Measurements from ENCODE around the gene TMTC1. TPM values are rescaled to one million over a fixed set of nuclear protein-coding genes. Genes with fewer than 3 reads are reported as not detected.

TMTC1 gene
- total RNA-seq, 4 donors from 2014 or later: 16.6 to 47.8 (median 25.6) TPM

- no peaks in the 10 kb centered on the region for H3K4me1 ChIP-seq
- no peaks in the 10 kb centered on the region for H3K9me3 ChIP-seq
- H3K36me3 ChIP-seq: no peaks in the 10 kb centered on the region
- TF ChIP-seq CTCF (IDR thresholded peaks at IDR 0.05) (no peak), POLR2A (IDR thresholded peaks at IDR 0.05) (no peak)
- intact Hi-C loops (cut with DNase I): no loop called here
- no peaks in the 10 kb centered on the region for H3K27me3 ChIP-seq
- H3K27ac ChIP-seq: no peak overlapping the region
- no peak for DNase-seq
- H3K4me3 ChIP-seq (replicated peaks in 1 of 3): no peak overlapping the region
These were observed 26.9 kb downstream of the TMTC1 start for GRCh38 chr12:29756741-29757390.

- Histone ChIP-seq H3K36me3 (no peaks in the 10 kb centered on the region), H3K9me3 (no peaks in the 10 kb centered on the region), H3K4me3 (replicated peaks in 1 of 3) (no peak overlapping the region), H3K27ac (no peak overlapping the region), H3K4me1 (no peaks in the 10 kb centered on the region), H3K27me3 (no peaks in the 10 kb centered on the region)
- intact Hi-C loops (cut with DNase I): no loop called here
- WGBS, 2 donors: 55 to 57% methylated on average over 8 of the region's 8 CpGs
- DNase-seq: no peak
- no peak for TF ChIP-seq POLR2A (IDR thresholded peaks at IDR 0.05)
These were observed 29.2 kb downstream of the TMTC1 start for GRCh38 chr12:29754235-29755189.

- Histone ChIP-seq H3K27me3 (no peaks in the 10 kb centered on the region), H3K4me3 (replicated peaks in 1 of 3) (no peak overlapping the region), H3K4me1 (no peaks in the 10 kb centered on the region), H3K27ac (no peak overlapping the region), H3K9me3 (no peaks in the 10 kb centered on the region), H3K36me3 (no peaks in the 10 kb centered on the region)
- no peak for DNase-seq
- intact Hi-C loops (cut with DNase I): no loop called here
- no peak for TF ChIP-seq POLR2A (IDR thresholded peaks at IDR 0.05)
- TF ChIP-seq CTCF (IDR thresholded peaks at IDR 0.05): no peak
- WGBS, 2 donors: 96% methylated on average over 3 of the region's 3 CpGs
These were observed 31.6 kb downstream of the TMTC1 start for GRCh38 chr12:29752121-29752520.

GRCh38 chr12:29751676-29752075 is 32.1 kb downstream of the TMTC1 start:
- 72 to 75% methylated on average over 6 of the region's 6 CpGs for WGBS, 2 donors
- TF ChIP-seq POLR2A (IDR thresholded peaks at IDR 0.05): no peak
- TF ChIP-seq CTCF (IDR thresholded peaks at IDR 0.05): no peak
- intact Hi-C loops (cut with DNase I): no loop called here
- no peaks in the 10 kb centered on the region for H3K27me3 ChIP-seq
- no peaks in the 10 kb centered on the region for H3K4me1 ChIP-seq
- H3K4me3 ChIP-seq (replicated peaks in 1 of 3): no peak overlapping the region
- DNase-seq: no peak
- no peaks in the 10 kb centered on the region for H3K9me3 ChIP-seq
- H3K36me3 ChIP-seq: no peaks in the 10 kb centered on the region
- H3K27ac ChIP-seq: no peak overlapping the region

GRCh38 chr12:29750928-29751220 is 32.9 kb downstream of the TMTC1 start:
- Histone ChIP-seq H3K4me1 (no peaks in the 10 kb centered on the region), H3K9me3 (no peaks in the 10 kb centered on the region), H3K4me3 (replicated peaks in 1 of 3) (no peak overlapping the region), H3K27ac (no peak overlapping the region), H3K27me3 (no peaks in the 10 kb centered on the region), H3K36me3 (no peaks in the 10 kb centered on the region)
- TF ChIP-seq CTCF (IDR thresholded peaks at IDR 0.05) (no peak), POLR2A (IDR thresholded peaks at IDR 0.05) (no peak)
- DNase-seq: no peak
- intact Hi-C loops (cut with DNase I): no loop called here
